ENCODE results near the gene SLC6A2.
"Not testable (repeated sequence)": the region's sequence is repeated elsewhere in the genome, so short reads cannot be mapped to it uniquely, and the experiment has no call there.

SLC6A2 gene

DNA sequence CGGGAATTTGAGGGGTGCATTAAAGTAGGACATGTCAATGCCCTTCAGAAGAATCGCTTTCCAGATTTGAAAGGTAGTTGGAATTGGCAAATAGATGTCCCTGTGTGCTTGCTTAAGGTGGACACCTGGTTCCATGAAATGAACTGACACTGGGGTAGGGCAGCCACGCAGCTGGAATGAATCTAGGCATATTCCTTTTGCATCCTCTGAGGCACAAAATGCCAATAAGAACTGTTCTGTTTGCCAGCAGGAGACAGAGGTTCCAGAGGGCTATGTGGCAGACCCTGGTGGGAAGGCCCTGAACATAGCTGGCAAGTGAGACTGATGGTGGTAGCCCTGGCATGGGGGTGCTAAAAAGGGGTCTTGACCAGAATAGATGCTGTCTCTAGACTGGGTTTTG is 61.5 kb downstream of the SLC6A2 start:
- DNase-seq: no peak

- no peak for DNase-seq
Measured at GRCh38 chr16:55725055-55725777, 69.4 kb downstream of the SLC6A2 start.

DNA sequence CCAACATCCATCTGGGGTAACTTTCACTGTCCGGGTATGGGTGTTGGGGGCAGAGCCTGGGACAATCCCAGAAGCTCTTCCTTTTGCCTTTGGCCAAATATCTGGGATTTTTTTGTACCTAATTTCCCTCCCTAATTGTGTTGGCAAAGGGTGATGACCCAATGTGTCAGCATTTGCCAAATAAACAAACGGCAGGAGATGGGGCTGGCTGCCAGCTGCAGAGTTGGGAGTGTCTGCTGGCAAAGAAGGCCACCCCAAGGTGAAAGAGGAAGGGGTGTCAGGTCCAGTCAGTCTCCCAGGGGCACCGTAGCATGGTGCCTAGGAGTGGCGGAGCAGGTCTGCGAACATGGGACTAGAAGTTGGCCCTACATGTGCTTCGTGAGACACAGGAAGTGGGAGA is 73.0 kb downstream of the SLC6A2 start:
- DNase-seq: no peak

GRCh38 chr16:55730115-55730514 is 74.3 kb downstream of the SLC6A2 start:
- no peak for DNase-seq

DNA sequence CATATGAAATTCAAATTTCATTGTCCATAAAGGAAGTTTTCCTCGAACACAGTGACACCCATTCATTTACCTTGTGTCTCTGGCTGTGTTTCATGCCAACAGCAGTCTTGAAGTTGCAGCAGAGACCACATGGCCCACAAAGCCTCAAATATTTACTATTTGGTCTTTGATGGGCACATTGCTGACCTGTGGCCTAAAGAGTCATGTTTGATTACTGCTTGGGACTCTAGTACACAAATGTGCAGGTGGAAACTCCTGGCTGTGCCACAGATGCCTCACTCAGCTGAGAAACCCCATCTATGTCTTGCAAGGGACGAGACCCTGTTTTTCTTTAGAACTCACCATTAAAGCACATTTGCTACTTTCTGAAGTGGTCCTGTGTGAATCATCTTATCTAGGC is 76.7 kb downstream of the SLC6A2 start:
- DNase-seq: no peak

GRCh38 chr16:55734665-55735064 is 78.9 kb downstream of the SLC6A2 start:
- no peak for DNase-seq

GRCh38 chr16:55735120-55735781 is 79.5 kb downstream of the SLC6A2 start:
- DNase-seq: no peak

DNA sequence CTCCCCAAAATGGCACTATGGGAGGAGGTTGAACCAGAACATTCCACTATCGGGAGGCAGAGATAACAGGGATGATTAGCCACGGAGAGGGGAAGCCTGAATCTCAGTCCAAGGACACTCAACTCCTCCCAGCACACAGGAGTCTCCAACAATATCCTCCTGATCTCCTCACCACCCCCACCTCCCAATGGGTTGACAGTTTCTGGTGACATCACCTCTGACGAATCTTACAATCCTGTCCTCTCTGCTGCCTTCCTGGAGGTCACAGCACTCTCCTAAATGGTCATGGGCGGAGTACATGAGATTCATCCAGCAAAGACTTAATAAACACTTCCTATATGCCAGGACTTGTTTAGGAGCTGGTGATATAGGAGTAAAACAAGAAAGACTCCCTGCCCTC is 80.9 kb downstream of the SLC6A2 start:
- DNase-seq: no peak

DNA sequence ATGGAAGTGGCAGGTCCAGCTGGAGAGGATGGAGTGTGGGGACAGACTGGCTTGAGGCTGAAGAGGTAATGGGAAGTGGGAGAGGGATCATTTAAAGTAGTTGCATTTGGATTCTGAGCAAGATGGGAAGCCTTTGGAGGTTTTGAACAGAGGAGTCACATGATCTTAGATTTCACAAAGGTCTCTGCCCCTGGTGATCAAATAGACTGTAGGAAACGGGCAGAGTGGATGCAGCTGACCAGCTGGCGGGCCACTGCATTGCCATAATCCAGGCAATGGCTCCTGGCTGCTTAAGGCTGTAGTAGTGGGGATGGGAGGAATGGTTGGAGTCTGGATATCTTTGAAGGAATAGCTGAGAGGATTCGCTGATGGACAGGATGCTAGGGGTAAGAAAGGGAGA is 81.5 kb downstream of the SLC6A2 start:
- no peak for DNase-seq

- no peak for DNase-seq
Measured at GRCh38 chr16:55737966-55738365, 82.2 kb downstream of the SLC6A2 start.

GRCh38 chr16:55746081-55746480 is 90.3 kb downstream of the SLC6A2 start:
- no peak for DNase-seq

GRCh38 chr16:55747785-55748184 is 92.0 kb downstream of the SLC6A2 start:
- no peak for DNase-seq

DNA sequence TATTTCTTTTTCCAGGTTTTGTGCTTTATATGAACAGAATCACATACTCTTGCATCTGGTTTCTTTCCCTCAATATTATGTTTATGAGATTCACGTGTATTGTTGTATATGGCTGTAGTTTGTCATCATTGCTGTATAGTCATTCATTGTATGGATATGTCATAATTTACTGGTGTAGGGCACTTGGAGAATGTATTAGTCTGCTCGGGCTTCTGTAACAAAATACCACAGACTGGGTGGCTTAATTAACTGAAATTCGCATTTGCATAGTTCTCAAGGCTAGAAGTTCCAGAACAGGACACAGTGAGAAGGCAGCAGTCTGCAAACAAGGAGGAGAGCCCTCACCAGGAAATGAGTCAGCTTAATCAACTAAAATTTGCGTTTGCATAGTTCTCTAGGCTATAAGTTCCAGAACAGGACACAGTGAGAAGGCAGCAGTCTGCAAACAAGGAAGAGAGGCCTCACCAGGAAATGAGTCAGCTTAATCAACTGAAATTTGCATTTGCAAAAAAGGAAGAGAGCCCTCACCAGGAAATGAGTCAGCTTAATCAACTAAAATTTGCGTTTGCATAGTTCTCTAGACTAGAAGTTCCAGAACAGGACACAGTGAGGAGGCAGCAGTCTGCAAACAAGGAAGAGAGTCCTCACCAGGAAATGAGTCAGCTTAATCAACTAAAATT is 96.8 kb downstream of the SLC6A2 start:
- DNase-seq: not testable (repeated sequence)

GRCh38 chr16:55753145-55753631 is 97.4 kb downstream of the SLC6A2 start:
- DNase-seq: not testable (repeated sequence)

Data from activated effector memory CD4-positive, alpha-beta T cell treated with Interleukin-2 at 50 U/mL for 16 hours (primary cell).